Mesenchymal stem cell (in vitro differentiated cells and primary cell): ENCODE results near the gene EXOC4.

Source experiments
- DNase-seq: peaks from one replicate; pipeline ENCODE4 v3.0.0-alpha.2; 2013
- H2AFZ ChIP-seq: one replicate; pipeline ENCODE4 v1.6.1; 2013; ENCODE audit warnings: low read depth, mild to moderate bottlenecking, control low read depth, inconsistent platforms, low read length, moderate library complexity
- H2AK5ac ChIP-seq: 2 replicates; pipeline ENCODE4 v1.6.1; 2013; ENCODE audit warnings: low read length, moderate library complexity, mild to moderate bottlenecking, inconsistent platforms; ENCODE audit not compliant: severe bottlenecking
- H2BK120ac ChIP-seq: one replicate; pipeline ENCODE4 v1.6.1; 2013; ENCODE audit warnings: low read depth, mild to moderate bottlenecking, inconsistent platforms, low read length, moderate library complexity
- H2BK12ac ChIP-seq, 2 experiments: one replicate each; pipeline ENCODE4 v1.6.1; 2013; ENCODE audit warnings: inconsistent platforms in 2 of 2, low read length in 2 of 2, mild to moderate bottlenecking in 2 of 2, moderate library complexity in 2 of 2, control low read depth in 1 of 2
- H2BK15ac ChIP-seq: one replicate; pipeline ENCODE4 v1.6.1; 2013; ENCODE audit warnings: mild to moderate bottlenecking, low read depth, inconsistent platforms; ENCODE audit not compliant: poor library complexity, severe bottlenecking
- H2BK5ac ChIP-seq: 2 replicates; pipeline ENCODE4 v1.6.1; 2013; ENCODE audit warnings: low read depth, mild to moderate bottlenecking, low read length, control low read depth, inconsistent platforms; ENCODE audit not compliant: poor library complexity, severe bottlenecking
- H3K14ac ChIP-seq, 2 experiments: one replicate each; pipeline ENCODE4 v1.6.1; 2013; ENCODE audit warnings: inconsistent platforms in 2 of 2, low read length in 2 of 2, control low read depth in 1 of 2, mild to moderate bottlenecking in 1 of 2, moderate library complexity in 1 of 2
- H3K18ac ChIP-seq, 2 experiments: one replicate each; pipeline ENCODE4 v1.6.1; 2013; ENCODE audit warnings: inconsistent platforms in 2 of 2, low read length in 2 of 2, control low read depth in 1 of 2, low read depth in 1 of 2, mild to moderate bottlenecking in 1 of 2
- H3K23ac ChIP-seq, 2 experiments: one replicate each; pipeline ENCODE4 v1.6.1; 2013; ENCODE audit warnings: inconsistent platforms in 2 of 2, low read length in 2 of 2, mild to moderate bottlenecking in 2 of 2, moderate library complexity in 2 of 2, control low read depth in 1 of 2
- H3K27ac ChIP-seq: 2 replicates; pipeline ENCODE4 v1.5.1; 2013; ENCODE audit warnings: mild to moderate bottlenecking, moderate library complexity, low read length, control low read depth, inconsistent platforms; ENCODE audit not compliant: poor library complexity, severe bottlenecking
- H3K27me3 ChIP-seq, 2 experiments: 2 replicates each; pipeline versions ENCODE4 v1.6.1 to v1.7.0; 2013; ENCODE audit warnings: low read length in 2 of 2, mild to moderate bottlenecking in 2 of 2, moderate library complexity in 2 of 2, control low read depth in 1 of 2, inconsistent platforms in 1 of 2; ENCODE audit not compliant: control insufficient read depth in 1 of 2, insufficient read depth in 1 of 2
- H3K36me3 ChIP-seq, 2 experiments: 2 replicates each; pipeline versions ENCODE4 v1.6.1 to v1.7.0; 2013; ENCODE audit warnings: low read length in 2 of 2, control low read depth in 1 of 2, inconsistent platforms in 1 of 2, low read depth in 1 of 2, mild to moderate bottlenecking in 1 of 2; ENCODE audit not compliant: insufficient read depth in 2 of 2, control insufficient read depth in 1 of 2
- H3K4ac ChIP-seq, 2 experiments: one replicate each; pipeline ENCODE4 v1.6.1; 2013; ENCODE audit warnings: inconsistent platforms in 2 of 2, low read length in 2 of 2, mild to moderate bottlenecking in 2 of 2, moderate library complexity in 2 of 2, control low read depth in 1 of 2, low read depth in 1 of 2
- H3K4me1 ChIP-seq: 2 replicates; pipeline ENCODE4 v1.6.1; 2013; ENCODE audit warnings: low read depth, low read length, control low read depth; ENCODE audit not compliant: control insufficient read depth, insufficient read depth
- H3K4me2 ChIP-seq: 2 replicates; pipeline ENCODE4 v1.6.1; 2013; ENCODE audit warnings: low read length, mild to moderate bottlenecking, inconsistent platforms; ENCODE audit not compliant: poor library complexity, severe bottlenecking
- H3K4me3 ChIP-seq, 2 experiments: 2 replicates each; pipeline versions ENCODE4 v1.5.1 to v1.7.0; 2013; ENCODE audit warnings: low read length in 2 of 2, mild to moderate bottlenecking in 2 of 2, control low read depth in 1 of 2, low read depth in 1 of 2; ENCODE audit not compliant: insufficient read depth in 1 of 2
- H3K79me1 ChIP-seq: replicated peaks from 2 replicates; pipeline ENCODE4 v1.6.1; 2013; ENCODE audit warnings: mild to moderate bottlenecking, control low read depth, low read length, inconsistent platforms; ENCODE audit not compliant: poor library complexity, severe bottlenecking
- H3K9ac ChIP-seq: 2 replicates; pipeline ENCODE4 v1.7.0; 2013; ENCODE audit warnings: mild to moderate bottlenecking, low read length, moderate library complexity
- H3K9me3 ChIP-seq: 2 replicates; pipeline ENCODE4 v1.7.0; 2013; ENCODE audit warnings: mild to moderate bottlenecking, low read length; ENCODE audit not compliant: control insufficient read depth
- H4K8ac ChIP-seq: one replicate; pipeline ENCODE4 v1.6.1; 2013; ENCODE audit warnings: inconsistent platforms, mild to moderate bottlenecking, low read length, moderate library complexity
- H4K91ac ChIP-seq: one replicate; pipeline ENCODE4 v1.6.1; 2013; ENCODE audit warnings: mild to moderate bottlenecking, low read length, inconsistent platforms
- WGBS: methylation state at CpG from one replicate; pipeline ENCODE4 v1.1.7; 2013; ENCODE audit warnings: mixed read lengths; 5-methylcytosine and 5-hydroxymethylcytosine counted together

Gene EXOC4

GRCh38 chr7:133676805-133677370, 424.0 kb downstream of the EXOC4 start:
- no peak overlapping the region for H4K8ac ChIP-seq
- no peak overlapping the region for H3K18ac ChIP-seq
- no peaks in the 10 kb centered on the region for H3K4me1 ChIP-seq
- H3K27ac ChIP-seq = no peak overlapping the region
- H2BK120ac ChIP-seq = no peak overlapping the region
- H3K9me3 ChIP-seq = no peaks in the 10 kb centered on the region
- no peak overlapping the region for H2BK5ac ChIP-seq
- no peak overlapping the region for H3K4me2 ChIP-seq
- H3K23ac ChIP-seq = no peak overlapping the region
- no peak overlapping the region for H3K9ac ChIP-seq
- H2AK5ac ChIP-seq = no peak overlapping the region
- H2BK15ac ChIP-seq = no peak overlapping the region
- H3K14ac ChIP-seq = no peak overlapping the region
- no peak overlapping the region for H2AFZ ChIP-seq
- no peak overlapping the region for H4K91ac ChIP-seq
- H2BK12ac ChIP-seq = no peak overlapping the region
- H3K36me3 ChIP-seq = no peaks in the 10 kb centered on the region
- no peak overlapping the region for H3K4me3 ChIP-seq
- H3K4ac ChIP-seq = no peak overlapping the region
- peak; percentile 17 for DNase-seq
- H3K79me1 ChIP-seq = peaks cover 7% of the 10 kb centered on the region
- no peaks in the 10 kb centered on the region for H3K27me3 ChIP-seq
- WGBS = 96% methylated on average over 2 of the region's 2 CpGs

GRCh38 chr7:133678137-133678814, 425.4 kb downstream of the EXOC4 start:
- H3K27ac ChIP-seq = no peak overlapping the region
- no peak for DNase-seq
- H3K27me3 ChIP-seq = no peaks in the 10 kb centered on the region
- no peak overlapping the region for H2BK120ac ChIP-seq
- H3K36me3 ChIP-seq = no peaks in the 10 kb centered on the region
- no peak overlapping the region for H3K4me3 ChIP-seq
- H4K8ac ChIP-seq = no peak overlapping the region
- H3K79me1 ChIP-seq = peaks cover 9% of the 10 kb centered on the region
- H2BK5ac ChIP-seq = no peak overlapping the region
- H3K23ac ChIP-seq = no peak overlapping the region
- H2BK15ac ChIP-seq = no peak overlapping the region
- no peak overlapping the region for H4K91ac ChIP-seq
- H2AK5ac ChIP-seq = no peak overlapping the region
- WGBS = no CpG with 5 or more reads among the region's 2 CpGs
- no peak overlapping the region for H3K4me2 ChIP-seq
- no peak overlapping the region for H3K18ac ChIP-seq
- H3K4me1 ChIP-seq = no peaks in the 10 kb centered on the region
- H3K14ac ChIP-seq = no peak overlapping the region
- no peaks in the 10 kb centered on the region for H3K9me3 ChIP-seq
- no peak overlapping the region for H2BK12ac ChIP-seq
- no peak overlapping the region for H3K9ac ChIP-seq
- no peak overlapping the region for H2AFZ ChIP-seq
- no peak overlapping the region for H3K4ac ChIP-seq

GRCh38 chr7:133679977-133680376, 427.1 kb downstream of the EXOC4 start:
- Histone ChIP-seq H3K27ac (no peak overlapping the region), H3K9me3 (no peaks in the 10 kb centered on the region), H3K4ac (no peak overlapping the region), H2BK120ac (no peak overlapping the region), H3K27me3 (no peaks in the 10 kb centered on the region), H2AK5ac (no peak overlapping the region), H4K91ac (no peak overlapping the region), H3K36me3 (no peaks in the 10 kb centered on the region), H3K9ac (no peak overlapping the region), H3K18ac (no peak overlapping the region), H2BK15ac (no peak overlapping the region), H3K4me3 (no peak overlapping the region), H3K14ac (no peak overlapping the region), H4K8ac (no peak overlapping the region), H3K23ac (no peak overlapping the region), H2AFZ (no peak overlapping the region), H3K4me1 (no peaks in the 10 kb centered on the region), H3K79me1 (peaks cover 9% of the 10 kb centered on the region), H2BK5ac (no peak overlapping the region), H2BK12ac (no peak overlapping the region), H3K4me2 (no peak overlapping the region)
- no peak for DNase-seq

GRCh38 chr7:133681529-133681928, 428.7 kb downstream of the EXOC4 start:
- Histone ChIP-seq H2BK5ac (no peak overlapping the region), H2BK15ac (no peak overlapping the region), H3K18ac (no peak overlapping the region), H2AFZ (no peak overlapping the region), H3K9ac (no peak overlapping the region), H3K79me1 (peaks cover 7% of the 10 kb centered on the region), H3K9me3 (no peaks in the 10 kb centered on the region), H3K27me3 (no peaks in the 10 kb centered on the region), H2BK120ac (no peak overlapping the region), H3K23ac (no peak overlapping the region), H4K91ac (no peak overlapping the region), H3K4me2 (no peak overlapping the region), H3K36me3 (no peaks in the 10 kb centered on the region), H2BK12ac (no peak overlapping the region), H2AK5ac (no peak overlapping the region), H3K4ac (no peak overlapping the region), H3K14ac (no peak overlapping the region), H4K8ac (no peak overlapping the region), H3K4me3 (no peak overlapping the region), H3K4me1 (no peaks in the 10 kb centered on the region), H3K27ac (no peak overlapping the region)
- DNase-seq = no peak
- WGBS = no CpG with 5 or more reads among the region's 3 CpGs
